Activated CD4-positive, alpha-beta T cell treated with anti-CD3 and anti-CD28 coated beads, Interleukin-2, amount 50 U/mL, for 16 hours (primary cell): Measurements from ENCODE around the gene C10orf90.

Source experiments
- DNase-seq: peaks from one replicate; pipeline ENCODE4 v3.0.0-alpha.2; 2020

The C10orf90 gene

DNA sequence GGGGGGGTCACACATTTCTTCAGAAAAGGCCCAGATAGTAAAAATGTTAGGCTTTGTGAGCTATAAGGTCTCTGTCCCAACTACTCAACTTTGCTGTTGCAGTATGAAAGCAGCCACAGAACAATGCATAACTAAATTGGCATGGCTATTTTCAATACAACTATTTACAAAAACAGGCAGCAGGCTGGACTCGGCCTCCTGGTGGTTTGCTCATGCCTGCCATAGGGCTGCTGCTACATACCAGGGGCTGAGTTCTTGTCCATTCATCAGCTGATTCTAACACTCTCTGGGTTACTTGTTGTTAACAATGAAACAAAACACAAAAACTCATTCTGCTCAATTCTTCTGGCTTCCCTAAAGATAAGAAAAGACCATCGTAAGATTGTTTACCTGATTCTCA is 172.8 kb downstream of the C10orf90 start:
- no peak for DNase-seq

DNA sequence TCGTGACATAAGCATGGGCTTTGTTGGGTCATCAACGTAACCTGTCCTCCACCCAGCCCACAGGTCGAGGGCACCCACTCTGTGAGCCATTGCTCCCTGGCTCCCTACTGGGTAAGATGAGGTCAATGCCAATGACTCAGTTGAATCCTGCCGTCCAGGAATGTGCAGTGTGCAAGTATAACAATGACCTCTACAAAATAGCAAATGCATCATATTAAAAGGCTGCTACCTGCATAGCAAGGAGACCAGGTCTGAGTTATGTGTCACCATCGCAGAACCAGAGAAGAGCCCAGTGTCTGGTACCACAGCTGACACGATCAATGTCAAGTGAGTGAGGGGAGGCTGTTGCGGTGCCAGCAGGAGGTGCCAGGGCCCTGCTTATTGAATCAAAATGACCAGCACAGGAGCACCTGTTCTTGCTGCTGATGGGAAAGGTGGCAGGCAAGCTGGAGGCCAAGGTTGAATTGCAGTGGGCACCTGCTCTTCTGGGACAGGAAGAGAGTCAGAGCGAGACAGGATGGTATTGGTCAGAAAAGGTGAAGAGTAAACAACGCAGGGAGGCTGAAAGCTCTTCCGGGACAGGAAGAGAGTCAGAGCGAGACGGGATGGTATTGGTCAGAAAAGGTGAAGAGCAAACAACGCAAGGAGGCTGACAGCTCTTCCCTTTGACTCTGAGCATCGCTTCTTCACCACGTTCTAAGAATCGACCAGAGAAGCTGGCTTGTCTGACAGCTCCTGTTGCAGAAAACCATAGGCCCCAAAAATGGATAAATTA is 173.5 kb downstream of the C10orf90 start:
- DNase-seq = no peak

DNA sequence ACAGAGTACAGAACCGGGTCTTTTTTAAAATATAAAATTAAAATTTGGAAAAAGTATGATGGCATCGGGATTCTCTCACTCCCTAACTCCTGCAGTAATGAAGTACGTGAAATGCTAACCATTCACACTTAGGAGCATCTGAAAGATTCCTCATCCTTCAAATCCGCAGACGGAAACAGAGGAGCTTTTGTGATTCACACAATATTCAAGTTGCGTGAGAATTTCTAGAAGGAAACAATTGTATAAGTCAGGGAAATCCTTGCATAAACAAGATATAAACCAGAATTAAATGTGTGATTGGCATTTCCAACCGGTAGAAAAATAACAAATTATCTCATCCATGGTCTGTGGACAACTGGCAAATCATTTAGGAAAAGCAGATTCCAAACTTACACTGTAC is 179.0 kb downstream of the C10orf90 start:
- no peak for DNase-seq

DNA sequence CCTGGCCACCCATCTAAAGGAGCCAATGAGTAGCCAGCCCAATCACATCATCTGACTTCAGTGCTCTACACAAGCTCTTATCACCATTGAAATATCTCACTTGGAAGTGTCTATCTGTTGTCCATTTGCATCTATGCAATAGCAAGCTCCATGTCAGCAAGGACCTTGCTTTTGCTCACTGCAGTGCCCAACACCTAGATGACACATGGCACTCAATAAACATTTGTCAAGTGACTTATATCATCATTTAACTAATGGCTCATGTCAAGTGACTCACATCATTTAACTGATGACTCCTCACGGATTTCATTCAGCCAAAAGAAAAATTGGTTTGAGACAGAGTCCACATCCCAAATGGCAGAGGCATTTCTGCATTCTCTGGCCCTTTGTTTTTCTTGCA is 189.3 kb downstream of the C10orf90 start:
- DNase-seq = no peak

DNA sequence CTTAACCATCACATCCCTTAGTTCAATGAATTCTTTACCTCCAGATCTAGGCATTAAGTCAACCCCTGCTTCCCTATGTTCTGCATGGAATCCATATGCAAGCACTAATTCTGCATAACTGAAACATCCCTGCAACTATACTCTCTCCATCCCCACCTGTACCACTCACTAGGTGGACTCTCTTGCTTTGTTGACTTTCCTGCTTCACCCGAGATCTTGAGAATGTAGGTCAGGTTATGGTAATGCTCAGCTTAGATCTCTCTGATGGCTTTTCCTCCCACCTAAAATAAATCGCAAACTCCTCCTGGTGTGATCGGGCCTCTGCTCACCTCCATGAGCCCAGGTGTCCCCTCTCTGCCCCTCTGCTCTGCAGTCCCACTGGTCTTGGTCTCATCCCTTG is 189.8 kb downstream of the C10orf90 start:
- DNase-seq = no peak

DNA sequence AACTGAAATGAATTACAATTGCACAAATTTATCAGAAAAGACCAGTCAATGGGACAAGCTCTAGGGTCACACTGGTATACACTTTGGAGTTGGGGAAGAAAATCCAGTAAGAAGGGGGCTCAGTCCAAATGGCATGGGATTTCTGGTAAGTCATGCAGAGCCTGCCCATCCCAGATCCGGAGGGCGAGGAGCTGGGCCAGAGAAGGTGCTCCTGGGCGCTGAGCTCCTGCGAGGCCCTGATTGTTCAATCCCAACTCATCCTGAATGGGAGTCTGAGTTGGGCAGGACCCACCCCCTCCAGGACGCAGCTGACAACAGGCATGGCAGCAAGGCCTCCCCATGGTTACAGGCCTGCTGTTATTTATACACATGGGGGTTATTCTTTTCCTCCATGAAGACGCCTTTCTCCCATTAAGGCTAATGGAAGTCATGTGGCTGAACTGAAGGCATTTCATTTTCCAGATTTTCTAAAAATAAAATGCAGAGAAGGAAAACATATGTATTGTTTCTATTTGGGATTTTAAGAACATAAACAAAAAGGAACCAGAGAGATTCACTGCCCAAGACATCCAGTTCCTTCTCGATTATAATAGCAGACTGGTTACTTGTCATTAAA is 191.1 kb downstream of the C10orf90 start:
- no peak for DNase-seq

DNA sequence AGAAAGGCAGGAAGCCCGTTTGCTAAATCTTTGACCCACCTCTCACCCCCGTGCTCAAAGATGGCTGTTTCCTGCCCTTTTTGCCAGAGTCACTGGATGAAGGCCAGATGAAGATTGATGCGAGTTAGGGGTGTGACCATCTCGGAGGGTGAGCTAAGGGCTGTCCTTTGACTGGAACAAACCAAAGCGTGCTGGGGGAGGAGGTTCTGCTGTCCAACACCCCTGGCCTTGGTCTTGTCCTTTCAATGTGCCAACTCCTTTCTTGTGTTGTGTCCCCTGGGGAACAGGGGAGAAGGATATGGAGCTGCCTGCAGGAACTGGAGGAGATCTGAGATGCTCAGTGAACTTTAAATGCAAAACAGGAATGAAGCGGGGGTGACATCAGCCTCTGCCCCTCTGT is 191.9 kb downstream of the C10orf90 start:
- DNase-seq = no peak

DNA sequence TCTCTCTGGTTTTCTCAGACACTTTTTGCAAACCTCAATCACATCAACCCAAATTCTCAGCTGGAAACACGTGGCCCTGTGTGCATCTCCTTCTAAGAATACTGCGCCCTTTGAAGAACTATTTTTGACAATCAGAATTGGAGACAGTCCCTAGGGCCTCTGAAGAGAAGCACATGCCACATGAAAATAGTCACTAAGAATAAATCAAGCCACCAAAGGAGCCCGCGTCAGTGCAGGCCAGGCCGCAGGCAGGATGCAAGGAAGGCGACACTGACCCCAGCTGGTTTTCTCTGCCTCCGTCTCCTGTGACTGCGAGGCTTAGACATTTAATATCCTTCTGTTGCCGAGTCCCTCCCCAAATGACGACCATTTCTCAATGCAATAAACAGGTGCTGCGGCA is 194.2 kb downstream of the C10orf90 start:
- no peak for DNase-seq

DNA sequence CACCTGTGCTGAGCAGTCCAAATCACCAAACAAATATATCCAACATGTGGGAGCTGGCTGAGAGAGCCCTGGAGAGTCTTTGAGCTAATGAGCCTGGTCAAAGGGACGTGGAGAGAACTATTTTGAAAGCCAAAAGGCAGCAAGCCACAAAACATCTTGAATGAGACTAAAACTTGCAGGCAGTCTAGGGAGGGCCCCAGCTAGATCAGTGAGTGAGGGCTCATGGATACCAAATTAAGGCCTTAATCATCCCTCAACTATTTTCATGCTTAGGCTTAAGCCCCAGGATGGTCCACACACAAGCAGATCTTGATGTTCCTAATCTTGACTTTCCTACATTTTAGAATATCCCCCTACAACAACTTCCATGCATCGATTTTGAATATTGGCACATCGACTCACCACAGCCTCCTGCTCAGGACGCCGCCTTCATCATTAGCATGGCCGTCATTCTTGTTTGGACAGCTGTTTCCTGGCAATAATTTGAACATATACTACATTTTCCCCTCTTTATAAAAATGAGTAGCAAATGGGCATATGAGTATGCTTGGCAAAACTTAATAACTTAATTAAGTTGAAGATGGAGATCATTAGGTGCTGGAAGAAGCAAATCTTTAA is 195.3 kb downstream of the C10orf90 start:
- DNase-seq = no peak

DNA sequence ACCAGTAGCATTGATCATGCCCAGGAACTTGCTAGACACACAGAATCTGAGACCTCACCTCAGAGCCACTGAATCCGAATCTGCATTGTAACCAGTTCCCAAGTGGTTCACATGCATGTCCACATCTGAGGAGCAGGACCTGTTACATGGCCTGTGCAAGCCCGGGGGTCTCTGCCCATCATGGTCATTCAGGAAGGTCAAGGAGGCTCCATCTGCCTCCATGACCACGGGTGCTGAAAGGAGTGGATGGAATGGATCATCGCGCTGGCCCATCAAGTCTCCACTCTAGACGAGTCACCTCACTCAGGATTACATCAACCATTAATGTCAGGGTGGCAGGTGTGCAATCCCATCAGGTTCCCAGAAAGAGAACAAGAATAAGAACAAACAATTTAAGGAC is 196.5 kb downstream of the C10orf90 start:
- DNase-seq = no peak

DNA sequence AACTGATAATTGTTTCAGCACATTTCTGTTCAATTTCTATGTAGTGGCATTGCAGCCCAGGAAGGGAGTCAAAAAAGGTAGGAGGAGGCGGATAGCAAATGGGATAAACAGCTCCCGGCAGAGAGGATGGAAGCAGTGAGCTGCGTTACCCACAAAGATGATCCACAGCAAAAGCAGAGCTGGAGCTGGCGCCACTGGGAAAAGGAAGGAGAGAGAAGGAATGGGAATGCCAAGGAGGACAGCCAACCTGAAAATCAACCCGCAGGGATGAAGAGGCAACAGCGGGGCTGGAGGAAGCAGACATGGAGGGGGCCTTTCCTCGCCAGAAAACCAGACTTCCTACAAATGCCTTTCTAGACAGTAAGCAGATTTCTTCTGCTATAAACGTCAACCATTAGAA is 199.5 kb downstream of the C10orf90 start:
- DNase-seq = no peak

DNA sequence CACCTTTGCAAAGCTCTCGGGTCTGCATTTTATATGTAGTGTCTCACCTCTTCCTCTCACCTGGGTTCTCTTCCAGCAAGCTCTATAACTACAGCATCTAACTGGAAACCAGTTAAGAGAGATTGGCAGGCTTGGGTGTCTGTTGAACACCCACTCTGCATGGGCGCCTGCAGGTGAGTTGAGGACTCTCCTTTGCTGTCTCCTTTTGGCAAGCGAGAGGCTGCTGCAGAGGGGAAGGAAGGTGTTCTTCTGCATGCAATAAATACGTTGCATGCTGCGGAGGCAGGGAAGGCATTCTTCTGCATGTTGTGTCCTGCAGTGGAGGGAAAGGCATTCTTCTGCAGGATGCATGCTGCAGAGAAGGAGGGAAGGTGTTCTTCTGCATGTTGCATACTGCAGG is 200.8 kb downstream of the C10orf90 start:
- DNase-seq = no peak

DNA sequence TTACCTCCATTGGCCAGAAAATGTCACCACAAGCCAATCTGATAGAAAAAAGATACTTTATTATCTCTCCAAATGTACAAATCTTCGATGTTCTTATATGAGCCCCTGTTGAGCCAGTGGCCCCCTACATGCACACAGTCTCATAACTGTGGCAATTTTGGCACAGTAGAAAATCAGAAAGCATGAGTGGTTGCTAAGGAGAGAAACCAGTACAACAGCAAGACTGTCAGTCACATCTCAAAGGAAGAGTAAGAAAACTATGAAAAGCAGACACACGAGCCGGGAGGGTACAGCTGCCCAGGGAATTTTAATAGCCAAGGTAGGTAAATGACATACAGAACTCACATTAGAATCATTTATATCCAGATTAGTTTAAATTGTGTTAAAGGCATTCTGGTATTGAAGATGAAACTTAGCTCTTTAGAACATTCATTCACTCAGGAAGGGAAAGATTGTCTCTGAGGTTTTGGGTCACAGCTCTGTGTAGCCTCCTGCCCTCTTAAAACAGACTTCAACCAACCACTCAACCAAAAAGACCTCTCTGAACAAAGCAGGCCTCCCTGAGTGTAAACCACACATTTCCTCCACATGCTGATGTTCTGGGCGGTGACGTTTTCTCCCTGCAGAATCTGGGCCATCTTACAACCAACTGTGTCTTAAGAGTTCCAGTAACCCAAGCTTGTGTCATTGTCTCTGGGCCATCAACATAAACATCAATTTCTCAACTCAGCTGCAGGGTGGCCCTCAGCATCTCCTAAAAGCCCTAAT is 201.4 kb downstream of the C10orf90 start:
- peak; percentile 26 for DNase-seq

DNA sequence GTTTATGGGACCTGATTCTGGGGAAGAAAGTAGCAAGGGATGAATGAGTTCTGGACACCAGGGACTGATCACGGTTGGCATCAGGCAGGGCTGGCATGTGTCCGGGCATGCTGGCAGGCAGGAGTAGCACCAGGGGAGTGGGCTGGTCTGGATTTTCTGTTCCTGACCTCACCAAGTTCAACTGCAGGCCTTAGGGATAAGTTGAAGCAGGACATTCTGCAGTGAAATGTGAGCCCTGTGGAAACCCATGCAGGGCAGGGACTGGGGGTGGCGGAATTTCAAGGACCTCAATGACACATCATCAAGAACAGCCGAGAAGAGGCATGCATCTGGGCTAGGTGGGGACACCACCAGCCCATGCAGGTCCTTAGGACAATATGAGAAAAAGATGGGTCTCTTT is 202.0 kb downstream of the C10orf90 start:
- no peak for DNase-seq

DNA sequence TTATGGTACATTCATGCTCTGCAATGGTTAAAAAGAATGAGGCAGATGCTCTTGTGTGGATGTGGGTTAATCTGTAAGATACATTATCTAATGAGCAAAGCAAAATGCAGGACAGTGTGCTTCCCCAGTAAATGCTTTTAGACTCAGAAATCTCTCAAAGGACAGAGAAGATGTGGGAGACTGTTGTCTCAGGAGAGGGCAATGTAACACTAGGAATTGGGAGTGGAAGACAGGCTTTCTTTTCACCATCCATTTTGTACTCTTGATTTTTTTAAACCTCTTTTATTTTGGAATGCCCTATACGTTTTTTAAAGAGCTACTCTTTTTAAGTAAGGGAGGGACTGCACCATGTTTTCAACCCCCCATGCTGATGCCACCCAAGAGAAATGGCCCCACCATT is 204.7 kb downstream of the C10orf90 start:
- DNase-seq = no peak

DNA sequence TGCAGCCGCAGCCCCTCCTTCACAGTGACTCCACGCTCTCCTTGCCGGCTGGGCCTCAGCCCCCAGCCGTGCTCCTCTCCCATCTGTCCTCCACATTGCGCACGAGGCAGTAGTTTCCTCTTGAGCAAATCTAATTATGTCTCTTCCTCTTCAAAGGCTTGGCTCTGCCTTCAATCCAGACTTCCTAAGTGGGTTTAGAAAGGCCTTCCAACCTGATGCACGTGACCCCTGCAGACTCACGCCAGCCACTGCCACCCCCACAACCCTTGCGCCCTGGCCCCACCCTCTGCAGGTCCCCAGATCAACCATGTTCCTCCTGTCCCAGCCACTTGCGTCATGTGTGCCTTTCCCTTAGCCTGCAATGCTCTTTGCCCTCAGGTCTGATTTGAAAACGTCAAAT is 207.2 kb downstream of the C10orf90 start:
- DNase-seq = no peak

DNA sequence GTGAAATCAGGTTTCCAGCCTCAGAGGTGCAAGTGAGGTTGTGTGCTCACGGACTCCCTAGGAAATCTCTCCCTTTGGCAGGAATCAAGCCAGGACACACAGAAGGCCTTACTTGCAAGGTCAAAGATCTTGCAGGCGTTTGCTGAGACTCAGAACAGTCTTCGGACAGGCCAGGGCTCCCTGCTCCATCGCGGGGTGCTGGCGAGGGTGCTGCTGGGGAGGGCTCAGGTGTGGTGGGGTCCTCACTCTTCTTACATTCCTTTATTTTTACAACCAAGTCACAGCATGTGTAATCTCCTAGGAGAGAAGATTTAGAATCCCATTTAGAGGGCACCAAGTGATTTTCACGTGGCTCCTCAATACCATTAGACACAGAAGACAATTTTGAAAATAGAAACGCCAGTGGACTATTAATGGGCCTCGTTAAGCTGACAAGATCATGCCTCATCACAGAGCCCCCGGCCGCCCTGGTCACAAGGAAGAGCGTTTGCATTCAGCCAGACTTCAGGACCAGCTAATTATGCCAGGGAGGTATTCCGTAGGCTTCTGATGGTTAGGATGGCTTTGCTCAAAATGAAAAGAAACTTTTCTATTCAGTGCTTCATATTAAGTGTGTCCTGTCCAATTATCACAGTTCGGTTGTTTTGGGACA is 209.1 kb downstream of the C10orf90 start:
- DNase-seq = no peak

DNA sequence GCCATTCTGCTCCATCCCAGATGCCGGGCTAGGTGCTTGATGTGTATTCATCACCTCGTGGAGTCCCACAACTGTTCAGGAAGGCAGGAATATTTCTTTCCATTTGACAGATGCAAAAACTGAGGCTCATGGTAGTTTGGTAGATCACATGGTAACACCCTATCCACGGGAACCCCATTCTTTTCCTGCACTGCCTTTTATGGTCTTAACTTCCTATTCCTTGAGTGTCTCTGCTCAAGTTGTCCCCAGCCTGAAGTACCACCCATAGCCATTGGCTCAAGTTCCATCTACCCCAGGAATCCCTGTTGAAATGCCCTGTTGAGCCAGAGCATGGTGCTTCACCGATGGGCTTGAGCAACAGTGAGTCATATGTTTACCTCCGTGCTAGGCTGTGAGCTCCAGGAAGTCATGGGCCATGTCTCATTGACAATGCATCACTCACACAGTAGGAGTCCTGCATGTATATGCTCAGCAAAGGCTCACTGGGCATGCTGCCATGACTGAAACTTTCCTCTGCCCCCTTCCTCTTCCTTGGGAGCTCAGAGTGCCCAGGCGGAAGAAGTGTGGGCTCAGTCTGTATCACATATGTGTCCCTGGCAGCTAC is 210.5 kb downstream of the C10orf90 start:
- DNase-seq = no peak

DNA sequence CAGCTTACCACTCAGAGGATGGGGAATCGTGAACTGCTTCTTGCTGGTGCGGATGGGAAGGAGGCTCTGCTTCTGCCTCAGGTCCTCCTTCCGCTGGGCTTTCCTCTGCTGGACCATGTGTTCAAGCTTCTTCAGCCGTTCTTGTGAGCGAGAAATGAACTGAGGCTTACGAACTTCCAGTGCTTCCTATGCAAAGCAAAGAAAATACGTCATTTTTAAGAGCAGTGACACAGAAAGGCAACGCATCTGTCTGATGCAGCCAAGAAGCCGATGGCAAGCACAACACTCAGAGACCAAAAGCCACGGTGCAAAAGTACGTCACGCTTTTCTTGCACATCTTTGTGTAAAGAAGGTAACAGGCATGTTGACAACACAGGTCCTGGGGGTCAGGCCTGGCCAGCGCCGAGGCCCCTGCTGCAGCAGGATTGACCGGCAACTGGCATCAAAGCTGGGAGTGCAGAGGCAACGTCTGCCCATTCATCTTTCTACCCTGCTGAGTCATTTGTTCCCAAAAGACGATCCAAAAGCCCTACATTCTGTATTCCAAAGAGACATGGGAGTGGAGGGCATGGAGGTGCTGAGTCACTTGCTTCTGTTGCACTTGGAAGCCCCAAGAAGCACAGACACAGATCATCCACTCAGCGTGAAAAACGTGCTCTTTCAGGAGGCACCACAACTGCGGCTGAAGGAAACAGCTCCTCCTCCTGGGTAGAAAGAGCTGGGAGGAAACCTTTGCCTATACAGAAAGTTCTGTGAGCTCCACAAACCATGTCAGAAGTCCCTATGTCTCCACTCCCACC is 211.3 kb downstream of the C10orf90 start:
- DNase-seq = no peak

DNA sequence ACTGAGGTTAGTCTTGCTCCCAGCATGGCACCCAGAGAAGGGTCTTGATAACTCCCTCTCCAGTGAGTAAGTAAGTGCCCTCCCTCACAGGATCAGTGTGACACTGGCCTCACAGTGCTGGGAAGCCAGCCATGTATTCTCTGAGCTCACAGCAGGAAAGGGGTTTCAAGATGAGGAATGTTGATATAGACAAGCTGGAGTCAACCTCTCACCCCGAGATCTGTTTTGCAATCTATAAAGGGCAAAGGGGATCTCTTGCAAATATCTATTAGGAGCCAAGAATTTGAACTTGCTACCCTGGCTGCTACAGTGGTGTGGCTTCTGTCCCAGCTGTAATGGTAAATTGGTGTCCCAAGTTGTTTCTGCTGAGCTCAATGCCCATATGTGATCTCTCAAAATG is 212.0 kb downstream of the C10orf90 start:
- no peak for DNase-seq

DNA sequence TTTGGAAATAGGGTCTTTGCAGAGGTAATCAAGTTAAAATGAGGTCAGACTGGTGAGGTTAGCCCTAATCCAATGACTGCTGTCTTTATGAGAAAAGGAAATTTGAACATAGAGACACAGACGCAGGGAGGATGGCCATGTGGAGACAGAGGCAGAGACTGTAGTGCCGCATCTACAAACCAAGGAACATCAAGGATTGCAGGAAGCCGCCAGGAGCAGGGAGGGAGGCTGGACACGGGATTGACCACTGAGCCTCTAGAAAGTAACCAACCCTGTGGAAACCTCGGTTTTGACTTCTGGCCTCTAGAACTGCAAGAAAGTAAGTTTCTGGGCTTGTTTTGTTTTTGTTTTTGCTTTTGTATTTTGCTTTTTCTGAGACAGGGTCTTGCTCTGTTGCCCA is 213.9 kb downstream of the C10orf90 start:
- DNase-seq = no peak
